HFF-Myc (cell line): ENCODE data around the gene ICOS.

ENCODE experiments used
- DNase-seq: peaks from one replicate; pipeline ENCODE4 v3.0.0-alpha.2; 2011; ENCODE audit warnings: low read depth; ENCODE audit errors: extremely low read depth
- H3K4me3 ChIP-seq: replicated peaks from 2 replicates; pipeline ENCODE4 v1.5.1; 2011; ENCODE audit warnings: low read depth, mild to moderate bottlenecking, control low read depth, low read length
- CTCF ChIP-seq: IDR thresholded peaks from 2 replicates; pipeline ENCODE4 v1.5.1; 2012; ENCODE audit warnings: mild to moderate bottlenecking, low read depth, low read length, control low read depth; ENCODE audit errors: missing control alignments

ICOS gene

GRCh38 chr2:203993011-203993410 is 56.4 kb downstream of the ICOS start:
- no peak for TF ChIP-seq CTCF
- no peak overlapping the region for H3K4me3 ChIP-seq
- DNase-seq: no peak

GRCh38 chr2:203993560-203993959 is 57.0 kb downstream of the ICOS start:
- no peak for DNase-seq
- no peak for TF ChIP-seq CTCF
- H3K4me3 ChIP-seq: no peak overlapping the region

GRCh38 chr2:203994735-203995134 is 58.2 kb downstream of the ICOS start:
- no peak for DNase-seq
- no peak overlapping the region for H3K4me3 ChIP-seq
- TF ChIP-seq CTCF: no peak

GRCh38 chr2:203996692-203997091 is 60.1 kb downstream of the ICOS start:
- no peak for TF ChIP-seq CTCF
- no peak overlapping the region for H3K4me3 ChIP-seq
- no peak for DNase-seq

GRCh38 chr2:203997481-203997880 is 60.9 kb downstream of the ICOS start:
- no peak overlapping the region for H3K4me3 ChIP-seq
- TF ChIP-seq CTCF: no peak
- no peak for DNase-seq

GRCh38 chr2:203997980-203998809 is 61.6 kb downstream of the ICOS start:
- H3K4me3 ChIP-seq: no peak overlapping the region
- TF ChIP-seq CTCF: no peak
- DNase-seq: no peak

GRCh38 chr2:203999835-204000234 is 63.3 kb downstream of the ICOS start:
- no peak overlapping the region for H3K4me3 ChIP-seq
- DNase-seq: no peak
- TF ChIP-seq CTCF: no peak
